Neuron (in vitro differentiated cells): ENCODE results near the gene PMIS2.

Experiments used
- H2AFZ ChIP-seq: one replicate; pipeline ENCODE4 v1.6.1; 2013; ENCODE audit warnings: low read depth, mild to moderate bottlenecking, inconsistent platforms, low read length, moderate library complexity
- H3K27me3 ChIP-seq: one replicate; pipeline ENCODE4 v1.6.1; 2013; ENCODE audit warnings: low read length; ENCODE audit not compliant: insufficient read depth
- H3K36me3 ChIP-seq: one replicate; pipeline ENCODE4 v1.6.1; 2013; ENCODE audit warnings: low read length; ENCODE audit not compliant: insufficient read depth
- H3K4me1 ChIP-seq: one replicate; pipeline ENCODE4 v1.6.1; 2013; ENCODE audit warnings: low read length; ENCODE audit not compliant: insufficient read depth
- H3K4me3 ChIP-seq: 2 replicates; pipeline ENCODE4 v1.5.1; 2013; ENCODE audit warnings: mild to moderate bottlenecking, low read length, moderate library complexity
- H3K9me3 ChIP-seq: one replicate; pipeline ENCODE4 v1.6.1; 2013; ENCODE audit warnings: low read length

PMIS2 gene

GRCh38 chr19:35612559-35613321, 26.8 kb downstream of the PMIS2 start, which contains the start of gene HAUS5:
HAUS5 (plus strand) TSS chr19:35612735; CDS start chr19:35612795, 60 bp downstream.
- Histone ChIP-seq H3K9me3 (peaks cover 4% of the 10 kb centered on the region), H3K36me3 (peaks cover 26% of the 10 kb centered on the region), H3K4me1 (no peaks in the 10 kb centered on the region), H2AFZ (peak within 1 kb of the TSS; percentile 78), H3K4me3 (peak within 1 kb of the TSS; percentile 95), H3K27me3 (no peaks in the 10 kb centered on the region)

- peak overlapping the region; percentile 95 for H3K4me3 ChIP-seq
Observed at GRCh38 chr19:35613574-35613973, 27.6 kb downstream of the PMIS2 start.

GRCh38 chr19:35615036-35615435, 29.1 kb downstream of the PMIS2 start:
- no peak overlapping the region for H2AFZ ChIP-seq
- H3K9me3 ChIP-seq, result no peaks in the 10 kb centered on the region
- H3K36me3 ChIP-seq, result peaks cover 40% of the 10 kb centered on the region
- no peaks in the 10 kb centered on the region for H3K27me3 ChIP-seq
- H3K4me1 ChIP-seq, result no peaks in the 10 kb centered on the region
- H3K4me3 ChIP-seq, result no peak overlapping the region

More at GRCh38 chr19:35613574-35613973, 27.6 kb downstream of the PMIS2 start:
- no peak overlapping the region for H2AFZ ChIP-seq
- no peaks in the 10 kb centered on the region for H3K4me1 ChIP-seq
- H3K27me3 ChIP-seq, result no peaks in the 10 kb centered on the region
- H3K9me3 ChIP-seq, result no peaks in the 10 kb centered on the region
- peaks cover 33% of the 10 kb centered on the region for H3K36me3 ChIP-seq

DNA sequence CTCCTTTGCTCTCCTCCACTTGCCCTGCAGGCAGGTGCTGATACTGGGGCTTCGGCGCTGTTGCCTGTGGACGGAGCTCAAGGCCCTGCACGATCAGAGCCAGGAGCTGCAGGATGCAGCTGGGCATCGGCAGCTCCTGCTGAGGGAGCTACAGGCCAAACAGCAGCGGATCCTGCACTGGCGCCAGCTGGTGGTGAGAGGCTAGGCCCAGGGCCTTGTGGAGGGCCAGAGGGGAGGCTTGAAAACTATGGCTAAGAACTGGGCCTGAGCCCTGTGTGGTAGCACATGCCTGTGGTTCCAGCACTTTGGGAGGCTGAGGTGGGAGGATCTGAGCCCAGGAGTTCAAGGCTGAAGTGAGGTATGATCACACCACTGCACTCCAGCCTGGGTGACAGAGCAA, 32.9 kb downstream of the PMIS2 start:
- H3K27me3 ChIP-seq, result no peaks in the 10 kb centered on the region
- no peaks in the 10 kb centered on the region for H3K9me3 ChIP-seq
- peaks cover 64% of the 10 kb centered on the region for H3K36me3 ChIP-seq
- H3K4me3 ChIP-seq, result no peak overlapping the region
- no peak overlapping the region for H2AFZ ChIP-seq
- no peaks in the 10 kb centered on the region for H3K4me1 ChIP-seq

DNA sequence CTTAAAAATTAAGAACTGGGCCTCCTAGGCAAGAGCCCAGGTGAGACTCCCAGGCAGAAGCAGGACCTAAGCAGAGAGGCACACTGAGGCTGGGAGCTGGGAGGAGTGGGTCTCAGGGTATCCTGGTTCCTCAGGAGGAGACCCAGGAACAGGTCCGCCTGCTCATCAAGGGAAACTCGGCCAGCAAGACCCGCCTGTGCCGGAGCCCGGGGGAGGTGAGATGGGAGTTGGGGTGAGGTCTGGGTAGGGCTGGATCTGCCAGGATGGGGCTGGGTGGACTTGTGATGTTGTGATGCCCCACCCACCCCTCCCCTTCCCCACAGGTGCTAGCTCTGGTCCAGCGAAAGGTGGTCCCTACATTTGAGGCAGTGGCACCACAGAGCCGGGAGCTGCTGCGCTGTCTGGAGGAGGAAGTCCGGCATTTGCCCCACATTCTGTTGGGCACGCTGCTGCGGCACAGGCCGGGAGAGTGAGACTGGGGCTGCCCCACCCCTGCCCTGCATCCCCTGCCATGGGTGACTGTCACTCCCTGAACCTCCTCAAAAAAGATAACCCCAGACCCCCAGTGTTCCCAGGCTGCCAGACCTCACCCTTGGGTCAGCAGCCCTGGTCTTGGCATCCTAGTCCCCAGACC, 33.4 kb downstream of the PMIS2 start:
- H3K4me3 ChIP-seq, result no peak overlapping the region
- H3K27me3 ChIP-seq, result no peaks in the 10 kb centered on the region
- H2AFZ ChIP-seq, result no peak overlapping the region
- no peaks in the 10 kb centered on the region for H3K4me1 ChIP-seq
- H3K9me3 ChIP-seq, result no peaks in the 10 kb centered on the region
- peaks cover 64% of the 10 kb centered on the region for H3K36me3 ChIP-seq

DNA sequence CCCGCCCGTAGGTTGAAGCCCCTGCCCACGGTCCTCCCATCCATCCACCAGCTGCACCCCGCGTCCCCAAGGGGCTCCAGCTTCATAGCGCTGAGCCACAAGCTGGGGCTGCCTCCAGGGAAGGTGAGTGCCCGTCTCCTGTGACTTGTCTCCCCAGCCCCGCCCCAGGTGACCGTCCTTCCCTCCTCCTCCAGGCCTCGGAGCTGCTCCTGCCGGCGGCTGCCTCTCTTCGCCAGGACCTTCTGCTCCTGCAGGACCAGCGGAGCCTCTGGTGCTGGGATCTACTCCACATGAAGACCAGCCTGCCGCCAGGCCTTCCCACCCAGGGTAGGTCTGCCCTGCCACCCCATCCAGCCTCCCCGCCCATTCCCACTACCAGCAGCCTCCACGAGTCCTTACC, 34.0 kb downstream of the PMIS2 start:
- Histone ChIP-seq H3K27me3 (no peaks in the 10 kb centered on the region), H3K36me3 (peaks cover 58% of the 10 kb centered on the region), H2AFZ (no peak overlapping the region), H3K4me3 (no peak overlapping the region), H3K9me3 (no peaks in the 10 kb centered on the region), H3K4me1 (no peaks in the 10 kb centered on the region)

GRCh38 chr19:35621708-35622107, 35.7 kb downstream of the PMIS2 start:
- Histone ChIP-seq H3K36me3 (peaks cover 47% of the 10 kb centered on the region), H3K9me3 (no peaks in the 10 kb centered on the region), H2AFZ (no peak overlapping the region), H3K4me1 (no peaks in the 10 kb centered on the region), H3K4me3 (no peak overlapping the region), H3K27me3 (no peaks in the 10 kb centered on the region)

DNA sequence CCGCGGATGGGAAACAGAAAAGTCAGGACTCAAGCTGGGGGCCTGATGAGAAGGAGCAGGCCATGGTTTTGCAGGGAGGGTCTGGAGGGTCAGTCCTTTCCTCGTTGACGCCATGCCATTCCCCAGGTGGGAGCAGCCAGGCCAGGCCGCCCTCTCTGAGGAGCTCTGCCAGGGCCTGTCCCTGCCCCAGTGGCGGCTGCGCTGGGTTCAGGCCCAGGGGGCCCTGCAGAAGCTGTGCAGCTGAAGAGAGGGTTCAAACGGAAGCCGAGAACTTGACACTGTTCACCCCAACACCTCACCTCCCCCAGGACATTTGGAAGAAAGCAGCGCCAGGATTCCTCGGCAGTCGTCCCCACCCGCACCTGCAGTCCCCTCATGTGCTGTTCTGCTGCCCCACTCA, 36.8 kb downstream of the PMIS2 start:
- Histone ChIP-seq H3K4me1 (peaks cover 2% of the 10 kb centered on the region), H2AFZ (no peak overlapping the region), H3K9me3 (no peaks in the 10 kb centered on the region), H3K4me3 (no peak overlapping the region), H3K27me3 (no peaks in the 10 kb centered on the region), H3K36me3 (peaks cover 38% of the 10 kb centered on the region)

DNA sequence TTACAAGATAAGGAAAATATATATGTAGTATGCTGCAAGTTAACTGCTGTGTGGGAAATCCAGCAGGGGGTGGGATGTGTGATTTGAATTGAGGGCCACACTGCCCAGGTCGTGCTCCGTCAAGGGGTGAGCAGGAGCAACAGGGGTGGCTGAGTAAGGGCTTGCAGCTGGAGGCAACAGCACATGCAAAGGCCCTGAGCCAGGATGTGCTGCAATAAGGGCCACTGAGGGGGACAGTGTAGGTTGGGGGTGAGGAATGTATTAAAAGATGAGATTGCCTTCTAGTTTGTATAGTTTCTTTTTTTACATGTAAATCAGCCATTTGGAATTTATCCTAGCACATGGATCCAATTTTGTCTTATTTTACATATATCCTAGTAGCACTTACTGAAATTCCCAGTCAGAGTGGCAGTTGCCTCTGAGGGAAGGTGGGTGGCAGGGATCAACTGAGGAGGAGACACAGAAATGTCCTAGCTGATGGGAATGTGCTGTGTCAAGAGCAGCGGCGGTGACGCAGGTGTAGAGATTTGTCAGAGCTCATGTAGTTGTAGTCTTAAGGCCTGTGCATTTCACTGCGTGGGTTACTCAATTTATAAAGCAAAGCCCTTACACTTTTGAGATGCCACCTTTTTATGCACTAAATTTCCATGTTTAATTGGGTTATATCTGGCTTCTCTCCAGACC, 37.5 kb downstream of the PMIS2 start:
- H3K36me3 ChIP-seq, result peaks cover 32% of the 10 kb centered on the region
- H3K9me3 ChIP-seq, result no peaks in the 10 kb centered on the region
- H3K4me1 ChIP-seq, result peaks cover 6% of the 10 kb centered on the region
- no peaks in the 10 kb centered on the region for H3K27me3 ChIP-seq
- H2AFZ ChIP-seq, result no peak overlapping the region
- H3K4me3 ChIP-seq, result no peak overlapping the region

GRCh38 chr19:35628264-35628564, 42.2 kb downstream of the PMIS2 start:
- Histone ChIP-seq H3K4me1 (peaks cover 11% of the 10 kb centered on the region), H3K9me3 (no peaks in the 10 kb centered on the region), H3K4me3 (peak overlapping the region; percentile 74), H3K27me3 (no peaks in the 10 kb centered on the region), H2AFZ (peak overlapping the region; percentile 42), H3K36me3 (peaks cover 32% of the 10 kb centered on the region)

- Histone ChIP-seq H3K27me3 (no peaks in the 10 kb centered on the region), H2AFZ (peak within 1 kb of the TSS; percentile 42), H3K36me3 (peaks cover 32% of the 10 kb centered on the region)
Observed at GRCh38 chr19:35628565-35629331, 42.8 kb downstream of the PMIS2 start, which contains the start of gene RBM42. RBM42 (plus strand) TSS chr19:35629036; CDS start chr19:35629154, 118 bp downstream.

DNA sequence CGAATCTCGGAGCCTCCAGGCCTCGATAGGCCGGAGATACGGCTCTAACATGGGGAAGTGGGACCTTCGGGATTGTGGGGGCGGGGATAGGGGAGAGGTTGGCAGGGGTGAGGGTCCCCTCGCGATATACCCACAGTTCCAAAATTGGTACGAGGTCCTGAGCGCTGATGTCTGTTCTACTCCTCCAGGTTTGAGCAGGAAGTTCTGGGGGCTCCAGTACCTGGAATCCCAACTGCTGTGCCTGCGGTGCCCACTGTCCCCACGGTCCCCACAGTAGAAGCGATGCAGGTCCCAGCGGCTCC, 43.3 kb downstream of the PMIS2 start:
- Histone ChIP-seq H3K36me3 (peaks cover 38% of the 10 kb centered on the region), H3K4me1 (peaks cover 11% of the 10 kb centered on the region), H3K9me3 (no peaks in the 10 kb centered on the region), H3K4me3 (peak overlapping the region; percentile 74), H3K27me3 (no peaks in the 10 kb centered on the region), H2AFZ (peak overlapping the region; percentile 35)

More at GRCh38 chr19:35628565-35629331, 42.8 kb downstream of the PMIS2 start, which contains the start of gene RBM42:
- H3K4me1 ChIP-seq, result peaks cover 11% of the 10 kb centered on the region
- no peaks in the 10 kb centered on the region for H3K9me3 ChIP-seq
- H3K4me3 ChIP-seq, result peak within 1 kb of the TSS; percentile 74
